GM18907 (cell line): ENCODE data around the gene SELENON.

ENCODE experiments used
- ATAC-seq: cut with Tn5 transposase; IDR thresholded peaks from one replicate; pipeline ENCODE4 v1.9.1; 2021; ENCODE audit warnings: mild to moderate bottlenecking, moderate library complexity; ENCODE audit not compliant: unreplicated experiment

SELENON gene

GRCh38 chr1:25799935-25800702 is at the start of gene SELENON:
SELENON (plus strand) TSS chr1:25800193; CDS start chr1:25800231, 38 bp downstream.
- ATAC-seq = no peak

- ATAC-seq = no peak
Observed at GRCh38 chr1:25750923-25751605, 48.9 kb upstream of the SELENON start.

- no peak for ATAC-seq
Observed at GRCh38 chr1:25754470-25755181, 45.4 kb upstream of the SELENON start.

- no peak for ATAC-seq
Observed at GRCh38 chr1:25755475-25756125, 44.4 kb upstream of the SELENON start.

- ATAC-seq = no peak
Observed at GRCh38 chr1:25756215-25756614, 43.8 kb upstream of the SELENON start.

- no peak for ATAC-seq
Observed at GRCh38 chr1:25757151-25757845, 42.7 kb upstream of the SELENON start.

- no peak for ATAC-seq
Observed at GRCh38 chr1:25757846-25758185, 42.2 kb upstream of the SELENON start.

- ATAC-seq = no peak
Observed at GRCh38 chr1:25758466-25759070, 41.4 kb upstream of the SELENON start.

- no peak for ATAC-seq
Observed at GRCh38 chr1:25760122-25760719, 39.8 kb upstream of the SELENON start.

GRCh38 chr1:25760871-25761270 is 39.1 kb upstream of the SELENON start:
- ATAC-seq = no peak

- no peak for ATAC-seq
Observed at GRCh38 chr1:25763493-25763892, 36.5 kb upstream of the SELENON start.

GRCh38 chr1:25765136-25765922 is 34.7 kb upstream of the SELENON start:
- ATAC-seq = no peak

GRCh38 chr1:25765923-25766589 is 33.9 kb upstream of the SELENON start:
- no peak for ATAC-seq

GRCh38 chr1:25766721-25767436 is 33.1 kb upstream of the SELENON start:
- ATAC-seq = no peak

GRCh38 chr1:25767437-25767770 is 32.6 kb upstream of the SELENON start:
- no peak for ATAC-seq

GRCh38 chr1:25768999-25769398 is 31.0 kb upstream of the SELENON start:
- ATAC-seq = no peak

GRCh38 chr1:25769625-25770383 is 30.2 kb upstream of the SELENON start:
- ATAC-seq = no peak
